Measurements from ENCODE around the gene SMIM38. TPM values are rescaled to one million over a fixed set of nuclear protein-coding genes. Genes with fewer than 3 reads are reported as not detected.
A peak's percentile ranks its signal among the peaks of the same experiment; 100 is the strongest.

SMIM38 gene
- total and polyA plus RNA-seq, 2 of the 4 experiments (the other 2 are of a cell fraction), result under 0.01 to 0.05 TPM

GRCh38 chr11:69157156-69157821 is 1.6 kb downstream of the SMIM38 start:
- intact Hi-C loops (cut with micrococcal nuclease) (no loop called here), dilution Hi-C loops (cut with HindIII; ENCODE audit: low sequenced_read_pairs, unreplicated experiment) (no loop called here), in situ Hi-C loops (cut with MboI; ENCODE audit: low sequenced_read_pairs) (no loop called here)
- peak overlapping the region; percentile 85 for H3K4ac ChIP-seq (ENCODE audit: low read depth, low read length)
- peaks cover 20% of the 10 kb centered on the region for H3K4me1 ChIP-seq (ENCODE audit: control insufficient read depth, insufficient read depth, low read length)
- peak overlapping the region; percentile 67; the same call in 1 of the 2 replicates for H3K18ac ChIP-seq (ENCODE audit: low read depth, low read length)
- peak overlapping the region; percentile 75 for H2BK120ac ChIP-seq (ENCODE audit: low read depth, low read length)
- no peak overlapping the region for H2BK5ac ChIP-seq (ENCODE audit: low read depth, low read length, poor library complexity, severe bottlenecking)
- H3K4me3 ChIP-seq (ENCODE audit: insufficient read depth, low read depth, low read length), result no peak overlapping the region
- H3K36me3 ChIP-seq (ENCODE audit: control insufficient read depth, insufficient read depth, low read length), result no peaks in the 10 kb centered on the region
- H4K5ac ChIP-seq (ENCODE audit: low read depth, low read length), result peak overlapping the region; percentile 81
- peak; percentile 81 for ATAC-seq (ENCODE audit: low read depth)
- no peaks in the 10 kb centered on the region for H3K27me3 ChIP-seq (ENCODE audit: control insufficient read depth, insufficient read depth, low read length)
- peak overlapping the region; percentile 73; the same call in 1 of the 3 replicates for H2BK15ac ChIP-seq (ENCODE audit: low read depth, low read length)
- TF ChIP-seq CEBPB (IDR thresholded peaks at IDR 0.05; ENCODE audit: low read depth, low read length) (0 out of 2 replicates have a peak, but pooled peaks have one; percentile 20), CTCF (conservative IDR thresholded peaks at IDR 0.05; ENCODE audit: low read depth, low read length) (no peak), RAD21 (IDR thresholded peaks at IDR 0.05; ENCODE audit: low read length) (no peak), USF2 (IDR thresholded peaks at IDR 0.05; ENCODE audit: low read depth, low read length) (no peak), SMC3 (IDR thresholded peaks at IDR 0.05; ENCODE audit: low read depth, low read length) (no peak), MXI1 (IDR thresholded peaks at IDR 0.05; ENCODE audit: borderline replicate concordance, low read depth, low read length) (peak; percentile 34; the same call in 1 of the 2 replicates), MAFK (IDR thresholded peaks at IDR 0.05; ENCODE audit: low read depth, low read length) (no peak), RCOR1 (IDR thresholded peaks at IDR 0.05; ENCODE audit: insufficient replicate concordance, low read length) (no peak), CHD1 (IDR thresholded peaks at IDR 0.05; ENCODE audit: low read depth, low read length) (no peak), FOS (IDR thresholded peaks at IDR 0.05; ENCODE audit: low read depth, low read length) (no peak), MAZ (IDR thresholded peaks at IDR 0.05; ENCODE audit: borderline replicate concordance, low read depth, low read length) (no peak; the same call in 1 of the 2 replicates), BHLHE40 (IDR thresholded peaks at IDR 0.05; ENCODE audit: low read depth, low read length) (peak; percentile 20; the same call in 1 of the 2 replicates)
- ChIA-PET CTCF (no interaction called here), POLR2A (ENCODE audit: unreplicated experiment) (no interaction called here)
- peak overlapping the region; percentile 80 for H4K91ac ChIP-seq (ENCODE audit: insufficient read depth, low read depth, low read length)
- no peaks in the 10 kb centered on the region for H3K79me1 ChIP-seq (ENCODE audit: low read depth in 1 of 2, low read length in 2 of 2)
- peak overlapping the region; percentile 49 for H3K27ac ChIP-seq (ENCODE audit: insufficient read depth, low read length)
- no peak overlapping the region for H3K23ac ChIP-seq (ENCODE audit: low read depth, low read length)
- peak overlapping the region; percentile 83 for H2AFZ ChIP-seq (replicated peaks; ENCODE audit: low read length, poor library complexity)
- no TSS peak for BruUV-seq (replicated peaks)
- H3K4me2 ChIP-seq (ENCODE audit: low read depth, low read length), result no peak overlapping the region; the same call in 1 of the 2 replicates
- peak; percentile 77 for DNase-seq
- H2BK20ac ChIP-seq (ENCODE audit: low read depth, low read length), result peak overlapping the region; percentile 63
- H3K9me3 ChIP-seq (ENCODE audit: control insufficient read depth, insufficient read depth, low read length), result no peaks in the 10 kb centered on the region
- 13% methylated on average over 19 of the region's 44 CpGs; no CpG with 5 or more reads in 1 of the 2 experiments for WGBS, 2 experiments (ENCODE audit: extremely low coverage in 2 of 2, insufficient read length in 1 of 2)
- H3K56ac ChIP-seq (ENCODE audit: extremely low read depth, insufficient read depth, low read length), result no peak overlapping the region
- peak overlapping the region; percentile 94 for H2AK5ac ChIP-seq (ENCODE audit: low read depth, low read length)
- H3K14ac ChIP-seq (replicated peaks; ENCODE audit: low read depth, low read length), result peak overlapping the region; percentile 83
- H3K9me1 ChIP-seq (ENCODE audit: insufficient read depth, low read length), result peaks cover 3% of the 10 kb centered on the region
- peak overlapping the region; percentile 52 to 80; a peak in 3 of 4 replicates for H4K8ac ChIP-seq (ENCODE audit: low read depth in 2 of 2, low read length in 2 of 2)
- peak overlapping the region; percentile 10; the same call in 1 of the 2 replicates for H3K9ac ChIP-seq (ENCODE audit: low read depth, low read length)
- no peaks in the 10 kb centered on the region for H4K20me1 ChIP-seq (ENCODE audit: insufficient read depth, low read length)
- H2AK9ac ChIP-seq (replicated peaks; ENCODE audit: low read depth, low read length, poor library complexity), result peak overlapping the region; percentile 92

Measured in IMR-90 (cell line).